ENCODE measurements around the gene CIDEA.

Gene CIDEA

GRCh38 chr18:12278215-12278671 is 24.1 kb downstream of the CIDEA start:
- no peak for DNase-seq (ENCODE audit: low read depth in 1 of 2, low spot score in 1 of 2)
- no peak overlapping the region for H3K27ac ChIP-seq (replicated peaks)
- TF ChIP-seq REST (IDR thresholded peaks at IDR 0.05; ENCODE audit: insufficient replicate concordance, low read depth) (no peak), GABPA (IDR thresholded peaks at IDR 0.05; ENCODE audit: low read depth) (no peak), POLR2AphosphoS5 (IDR thresholded peaks at IDR 0.05; ENCODE audit: low read depth) (no peak), SPI1 (IDR thresholded peaks at IDR 0.05; ENCODE audit: borderline replicate concordance, low read depth) (no peak), CTCF (IDR thresholded peaks at IDR 0.05; ENCODE audit: insufficient read depth, low read length) (no peak)
- H3K4me3 ChIP-seq (replicated peaks; ENCODE audit: insufficient read depth, low read length), result no peak overlapping the region
- H3K27me3 ChIP-seq (ENCODE audit: insufficient read depth, poor library complexity, severe bottlenecking), result peaks cover 6% of the 10 kb centered on the region

GRCh38 chr18:12278741-12279682 is 24.9 kb downstream of the CIDEA start:
- Histone ChIP-seq H3K4me3 (replicated peaks; ENCODE audit: insufficient read depth, low read length) (no peak overlapping the region), H3K27ac (replicated peaks) (no peak overlapping the region), H3K27me3 (ENCODE audit: insufficient read depth, poor library complexity, severe bottlenecking) (peaks cover 11% of the 10 kb centered on the region)
- DNase-seq (ENCODE audit: low read depth in 1 of 2, low spot score in 1 of 2), result no peak
- TF ChIP-seq SPI1 (IDR thresholded peaks at IDR 0.05; ENCODE audit: borderline replicate concordance, low read depth) (no peak), REST (IDR thresholded peaks at IDR 0.05; ENCODE audit: insufficient replicate concordance, low read depth) (no peak), GABPA (IDR thresholded peaks at IDR 0.05; ENCODE audit: low read depth) (no peak), CTCF (IDR thresholded peaks at IDR 0.05; ENCODE audit: insufficient read depth, low read length) (no peak), POLR2AphosphoS5 (IDR thresholded peaks at IDR 0.05; ENCODE audit: low read depth) (no peak)

- Histone ChIP-seq H3K4me3 (replicated peaks; ENCODE audit: insufficient read depth, low read length) (no peak overlapping the region), H3K27me3 (ENCODE audit: insufficient read depth, poor library complexity, severe bottlenecking) (peaks cover 18% of the 10 kb centered on the region), H3K27ac (replicated peaks) (no peak overlapping the region)
- no peak for DNase-seq (ENCODE audit: low read depth in 1 of 2, low spot score in 1 of 2)
- TF ChIP-seq CTCF (IDR thresholded peaks at IDR 0.05; ENCODE audit: insufficient read depth, low read length), result no peak
- no peak for TF ChIP-seq SPI1 (IDR thresholded peaks at IDR 0.05; ENCODE audit: borderline replicate concordance, low read depth)
- no peak for TF ChIP-seq POLR2AphosphoS5 (IDR thresholded peaks at IDR 0.05; ENCODE audit: low read depth)
- no peak for TF ChIP-seq GABPA (IDR thresholded peaks at IDR 0.05; ENCODE audit: low read depth)
- TF ChIP-seq REST (IDR thresholded peaks at IDR 0.05; ENCODE audit: insufficient replicate concordance, low read depth), result no peak
Observed at GRCh38 chr18:12279781-12280531, 25.8 kb downstream of the CIDEA start.

All from HL-60 (cell line).